Activated CD8-positive, alpha-beta memory T cell treated with anti-CD3 and anti-CD28 coated beads, Interleukin-2, amount 10 ng/mL, durations not matched to agents 7 days and 5 days (primary cell): ENCODE results near the gene USF3. TPM values are rescaled to one million over a fixed set of nuclear protein-coding genes. Genes with fewer than 3 reads are reported as not detected.

Source experiments
- ATAC-seq: fragments of 150-1000 bp; cut with Tn5 transposase; one replicate; pipeline ENCODE4 v1.10.0; 2021; ENCODE audit warnings: moderate library complexity
- CTCF ChIA-PET: fragments of 350-600 bp; sonication (Branson Sonifier 250); formaldehyde crosslinking; loops from one replicate; lab custom pipeline; 2021; ENCODE audit warnings: antibody characterized with exemption; lab: Charles Lee
- DNase-seq: peaks from one replicate; pipeline ENCODE4 v3.0.0-alpha.2; 2020
- H3K27ac Mint-ChIP-seq: one replicate; pipeline ENCODE4 v1.8.0; 2021; ENCODE audit warnings: mild to moderate bottlenecking, mixed read lengths
- H3K27me3 Mint-ChIP-seq: one replicate; pipeline ENCODE4 v1.8.0; 2021; ENCODE audit warnings: mixed read lengths
- H3K36me3 Mint-ChIP-seq: one replicate; pipeline ENCODE4 v1.8.0; 2021; ENCODE audit warnings: mild to moderate bottlenecking, mixed read lengths
- H3K4me1 Mint-ChIP-seq: one replicate; pipeline ENCODE4 v1.8.0; 2021; ENCODE audit warnings: mixed read lengths
- H3K4me3 Mint-ChIP-seq: one replicate; pipeline ENCODE4 v1.8.0; 2021; ENCODE audit warnings: mild to moderate bottlenecking, moderate library complexity, mixed read lengths
- H3K9me3 Mint-ChIP-seq: one replicate; pipeline ENCODE4 v1.8.0; 2022; ENCODE audit warnings: low read depth, mixed read lengths
- total RNA-seq, 2 experiments: library from RNA; stranded (reverse); gene quantifications; one replicate each; pipeline ENCODE4 v1.2.3, GENCODE V29; 2021

USF3 gene
- total RNA-seq, 2 experiments from 2014 or later = 14.5 to 15.2 TPM

DNA sequence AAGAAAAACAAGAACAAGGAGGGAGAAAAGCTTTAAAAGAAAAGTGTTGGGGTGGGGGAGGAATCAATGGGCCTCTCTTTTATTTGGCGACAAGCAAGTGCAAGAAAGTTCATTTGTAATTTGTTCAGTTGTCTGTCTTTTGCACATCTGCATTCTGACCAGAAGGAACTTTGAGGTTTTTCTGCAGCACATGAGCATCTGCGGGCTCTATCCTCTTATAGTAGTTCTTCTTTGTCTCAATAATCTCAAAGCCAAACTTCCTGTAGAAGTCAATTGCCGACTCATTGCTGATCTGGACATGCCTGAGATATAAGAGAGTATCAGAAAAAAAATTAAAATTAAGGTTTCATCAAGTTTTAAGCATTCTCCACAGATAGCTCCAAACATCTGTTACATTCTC is 25.2 kb upstream of the USF3 start:
- CTCF ChIA-PET = interaction anchor here (1.0 to 1.5 kb wide), 3 partner anchors 9 to 123 kb away, joined by 3 to 5 read pairs (median 3); no protein-coding TSS in a partner anchor

DNA sequence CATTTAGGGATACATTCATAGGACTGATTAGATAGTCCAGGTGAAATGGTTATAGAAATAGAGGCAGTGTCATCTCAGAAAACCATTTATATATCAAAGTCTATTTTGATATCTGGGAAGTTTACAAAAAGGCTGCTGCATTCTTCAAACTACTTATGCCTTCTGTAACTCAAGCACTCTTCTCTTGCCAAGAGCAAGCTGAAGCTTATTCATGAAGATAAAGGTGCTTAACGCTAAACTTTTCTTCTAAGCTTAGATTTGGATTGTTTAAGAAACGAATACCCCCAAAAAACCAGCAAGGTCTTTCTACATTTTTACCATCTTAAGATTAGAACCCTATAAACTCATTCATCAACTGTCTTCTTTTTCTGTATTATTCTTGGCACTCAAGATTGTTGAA is 23.3 kb upstream of the USF3 start:
- DNase-seq (no peak), ATAC-seq (no peak)
- no peaks in the 10 kb centered on the region for H3K27me3 Mint-ChIP-seq
- CTCF ChIA-PET = interaction anchor here (0.8 to 2.6 kb wide), 2 partner anchors 17 to 25 kb away, joined by 3 to 7 read pairs; no protein-coding TSS in a partner anchor
- H3K27ac Mint-ChIP-seq = no peak overlapping the region
- peaks cover 14% of the 10 kb centered on the region for H3K4me1 Mint-ChIP-seq
- peaks cover 46% of the 10 kb centered on the region for H3K36me3 Mint-ChIP-seq
- no peaks in the 10 kb centered on the region for H3K9me3 Mint-ChIP-seq
- no peak overlapping the region for H3K4me3 Mint-ChIP-seq

More for the DNA sequence above, 25.2 kb upstream of the USF3 start:
- ATAC-seq (no peak), DNase-seq (no peak)
- Mint-ChIP-seq H3K36me3 (peaks cover 42% of the 10 kb centered on the region), H3K4me1 (peaks cover 14% of the 10 kb centered on the region), H3K27ac (peak overlapping the region; percentile 47), H3K27me3 (no peaks in the 10 kb centered on the region), H3K9me3 (no peaks in the 10 kb centered on the region), H3K4me3 (no peak overlapping the region)

DNA sequence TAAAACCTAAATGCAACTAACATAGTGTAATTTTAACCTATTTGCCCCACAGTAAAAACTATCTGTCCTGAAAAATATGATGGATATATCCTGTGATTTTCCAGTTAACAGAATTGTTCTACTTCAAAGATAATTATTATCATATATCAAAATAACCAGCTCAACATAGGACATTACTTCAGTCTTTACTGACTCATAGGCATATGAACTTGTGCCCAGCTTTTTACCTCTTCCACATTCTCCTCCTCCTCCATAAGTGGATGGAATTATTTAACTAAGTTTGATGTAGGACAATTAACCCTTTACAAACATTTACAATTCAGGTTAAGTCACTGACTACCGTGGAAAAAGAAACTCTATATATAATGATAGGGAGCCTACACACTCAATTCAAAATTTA is 22.9 kb upstream of the USF3 start:
- H3K4me1 Mint-ChIP-seq = peaks cover 16% of the 10 kb centered on the region
- CTCF ChIA-PET = interaction anchor here (0.7 to 2.6 kb wide), 3 partner anchors 15 to 26 kb away, joined by 3 to 7 read pairs (median 3); no protein-coding TSS in a partner anchor
- no peaks in the 10 kb centered on the region for H3K9me3 Mint-ChIP-seq
- H3K36me3 Mint-ChIP-seq = peaks cover 45% of the 10 kb centered on the region
- no peak overlapping the region for H3K4me3 Mint-ChIP-seq
- ATAC-seq = no peak
- no peaks in the 10 kb centered on the region for H3K27me3 Mint-ChIP-seq
- DNase-seq = no peak
- no peak overlapping the region for H3K27ac Mint-ChIP-seq

DNA sequence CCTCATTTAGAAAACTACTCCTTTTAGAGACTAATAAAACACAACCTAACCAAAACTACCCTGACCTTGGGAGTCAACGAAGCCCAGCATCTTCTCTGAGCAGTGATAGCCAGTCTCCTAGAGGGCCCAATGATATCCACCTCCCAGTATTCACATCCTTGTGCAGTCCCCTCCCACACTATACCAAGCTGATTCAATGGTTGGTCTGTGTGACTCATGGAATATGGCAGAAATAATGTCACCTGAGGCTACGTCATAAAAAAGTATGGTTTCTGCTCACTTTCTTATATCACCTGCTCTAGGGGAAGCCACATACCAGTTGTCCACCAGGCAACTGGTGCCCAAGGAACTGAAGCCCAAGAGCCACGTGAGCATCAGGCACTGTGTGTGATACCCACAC is 21.4 kb upstream of the USF3 start:
- Mint-ChIP-seq H3K4me1 (peaks cover 18% of the 10 kb centered on the region), H3K9me3 (no peaks in the 10 kb centered on the region), H3K4me3 (no peak overlapping the region), H3K27ac (no peak overlapping the region), H3K27me3 (no peaks in the 10 kb centered on the region), H3K36me3 (peaks cover 42% of the 10 kb centered on the region)
- no peak for DNase-seq
- ATAC-seq = no peak
- CTCF ChIA-PET = interaction anchor here (1.2 to 2.6 kb wide), 3 partner anchors 18 to 27 kb away, joined by 3 to 7 read pairs (median 5); no protein-coding TSS in a partner anchor

DNA sequence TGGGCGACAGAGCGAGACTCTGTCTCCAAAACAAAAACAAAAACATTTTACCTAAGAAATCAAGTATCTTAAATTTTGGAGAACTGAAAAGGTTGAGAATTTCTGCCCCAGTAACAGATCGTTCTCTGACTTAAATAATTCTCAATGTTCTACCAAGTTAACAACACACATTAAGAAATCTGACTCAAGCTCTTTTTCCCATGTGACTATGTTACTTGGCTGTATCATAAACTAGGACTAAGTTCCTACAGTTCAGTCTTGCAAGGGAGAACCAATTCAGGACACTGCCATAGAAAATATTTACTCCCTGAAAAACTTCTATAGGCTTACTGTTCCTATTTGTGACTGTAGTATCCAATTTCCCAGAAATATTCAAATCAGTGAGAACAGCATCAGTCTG is 20.9 kb upstream of the USF3 start:
- no peaks in the 10 kb centered on the region for H3K9me3 Mint-ChIP-seq
- no peak for ATAC-seq
- no peak overlapping the region for H3K4me3 Mint-ChIP-seq
- no peak for DNase-seq
- H3K36me3 Mint-ChIP-seq = peaks cover 38% of the 10 kb centered on the region
- no peak overlapping the region for H3K27ac Mint-ChIP-seq
- H3K4me1 Mint-ChIP-seq = peaks cover 20% of the 10 kb centered on the region
- H3K27me3 Mint-ChIP-seq = peaks cover 3% of the 10 kb centered on the region
- CTCF ChIA-PET = interaction anchor here (0.8 to 1.3 kb wide), 2 partner anchors 10 to 28 kb away, joined by 3 to 5 read pairs; no protein-coding TSS in a partner anchor

DNA sequence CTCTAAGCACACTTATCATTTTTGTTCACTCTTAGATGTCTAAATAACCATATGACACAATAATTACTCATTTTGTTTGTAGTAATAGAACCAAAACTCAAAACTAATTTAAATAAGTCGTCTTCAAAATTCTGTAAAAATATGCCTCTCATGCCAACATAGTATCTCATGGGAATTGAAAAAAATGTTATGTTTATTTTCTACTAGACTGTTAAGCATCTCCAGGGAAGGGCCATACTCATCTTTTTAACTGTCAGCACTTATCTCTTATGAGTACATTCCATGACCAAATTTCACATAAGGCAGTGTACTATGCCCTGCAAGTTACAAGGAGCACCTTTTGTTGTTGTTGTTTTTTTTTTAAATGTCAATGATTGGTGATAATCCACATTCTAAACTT is 18.3 kb upstream of the USF3 start:
- CTCF ChIA-PET = interaction anchor here (1.0 to 1.3 kb wide), 3 partner anchors 15 to 173 kb away, joined by 3 to 4 read pairs (median 4); no protein-coding TSS in a partner anchor
- no peak overlapping the region for H3K4me3 Mint-ChIP-seq
- no peaks in the 10 kb centered on the region for H3K9me3 Mint-ChIP-seq
- peaks cover 12% of the 10 kb centered on the region for H3K4me1 Mint-ChIP-seq
- ATAC-seq (no peak), DNase-seq (no peak)
- H3K27me3 Mint-ChIP-seq = peaks cover 17% of the 10 kb centered on the region
- peaks cover 15% of the 10 kb centered on the region for H3K36me3 Mint-ChIP-seq
- no peak overlapping the region for H3K27ac Mint-ChIP-seq

DNA sequence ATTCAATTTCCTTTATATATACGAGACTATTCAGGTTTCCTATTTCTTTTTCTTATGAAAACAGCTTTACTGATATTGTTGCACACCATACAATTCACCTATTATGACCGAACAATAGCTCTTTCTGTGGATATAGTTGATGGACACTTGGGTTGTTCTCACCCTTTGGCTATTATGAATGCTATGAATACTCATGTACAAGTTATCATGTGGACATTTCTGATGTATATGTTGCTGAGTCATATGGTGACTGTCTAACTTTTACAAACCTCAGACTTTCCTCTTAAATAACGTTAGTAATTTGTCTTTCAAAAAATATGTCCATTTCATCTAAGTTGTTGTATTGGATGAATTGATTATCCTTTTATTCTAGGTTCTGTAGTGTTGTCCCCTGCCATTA is 15.7 kb upstream of the USF3 start:
- H3K27ac Mint-ChIP-seq = no peak overlapping the region
- peak; percentile 45 for ATAC-seq
- H3K27me3 Mint-ChIP-seq = peaks cover 33% of the 10 kb centered on the region

DNA sequence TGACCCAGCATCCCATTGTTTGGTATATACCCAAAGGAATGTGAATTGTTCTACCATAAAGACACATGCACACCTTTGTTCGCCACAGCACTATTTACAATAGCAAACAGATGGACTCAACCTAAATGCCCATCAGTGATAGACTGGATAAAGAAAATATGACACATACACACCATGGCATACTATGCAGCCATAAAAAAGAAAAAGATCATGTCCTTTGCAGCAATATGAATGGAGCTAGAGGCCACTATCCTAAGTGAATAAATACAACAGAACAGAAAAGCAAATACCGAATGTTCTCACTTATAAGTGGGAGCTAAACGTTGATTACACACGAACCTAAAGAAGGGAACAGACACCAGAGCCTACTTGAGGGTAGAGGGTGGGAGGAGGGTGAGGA is 11.4 kb upstream of the USF3 start:
- H3K36me3 Mint-ChIP-seq = no peaks in the 10 kb centered on the region
- H3K4me1 Mint-ChIP-seq = peaks cover 6% of the 10 kb centered on the region
- no peak for DNase-seq
- H3K4me3 Mint-ChIP-seq = no peak overlapping the region
- peaks cover 44% of the 10 kb centered on the region for H3K27me3 Mint-ChIP-seq
- no peak overlapping the region for H3K27ac Mint-ChIP-seq
- H3K9me3 Mint-ChIP-seq = no peaks in the 10 kb centered on the region
- no peak for ATAC-seq
- CTCF ChIA-PET = interaction anchor here (1.4 kb wide), 1 partner anchor 29 kb away, joined by 3 read pairs; no protein-coding TSS in a partner anchor

More for the DNA sequence above, 15.7 kb upstream of the USF3 start:
- Mint-ChIP-seq H3K36me3 (peaks cover 8% of the 10 kb centered on the region), H3K9me3 (no peaks in the 10 kb centered on the region), H3K4me1 (peaks cover 12% of the 10 kb centered on the region), H3K4me3 (no peak overlapping the region)
- CTCF ChIA-PET = interaction anchor here (0.6 to 1.4 kb wide), 5 partner anchors 9 to 19 kb away, joined by 3 to 8 read pairs (median 3); no protein-coding TSS in a partner anchor
- DNase-seq = no peak

DNA sequence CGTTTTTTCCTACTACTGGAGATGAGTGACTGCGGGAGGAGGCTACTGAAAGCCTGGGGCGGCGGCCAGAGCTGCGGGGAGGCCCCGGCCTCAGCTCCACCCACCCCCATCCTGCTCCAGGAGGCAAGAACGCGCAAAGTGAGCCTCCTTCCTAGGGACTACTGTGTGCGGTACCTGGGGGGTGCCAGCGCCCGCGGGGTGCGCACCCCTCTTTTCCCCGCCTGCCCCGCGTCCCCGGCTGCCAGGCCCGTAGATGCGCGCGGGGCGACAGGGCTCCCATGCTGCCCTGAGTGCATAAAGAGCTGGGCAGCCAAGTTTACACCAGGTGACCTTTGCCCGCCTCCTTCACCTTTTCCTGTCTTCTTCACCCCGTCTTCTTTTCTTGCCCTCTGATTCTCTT is 2.5 kb upstream of the USF3 start:
- peak overlapping the region; percentile 59 for H3K27ac Mint-ChIP-seq

DNA sequence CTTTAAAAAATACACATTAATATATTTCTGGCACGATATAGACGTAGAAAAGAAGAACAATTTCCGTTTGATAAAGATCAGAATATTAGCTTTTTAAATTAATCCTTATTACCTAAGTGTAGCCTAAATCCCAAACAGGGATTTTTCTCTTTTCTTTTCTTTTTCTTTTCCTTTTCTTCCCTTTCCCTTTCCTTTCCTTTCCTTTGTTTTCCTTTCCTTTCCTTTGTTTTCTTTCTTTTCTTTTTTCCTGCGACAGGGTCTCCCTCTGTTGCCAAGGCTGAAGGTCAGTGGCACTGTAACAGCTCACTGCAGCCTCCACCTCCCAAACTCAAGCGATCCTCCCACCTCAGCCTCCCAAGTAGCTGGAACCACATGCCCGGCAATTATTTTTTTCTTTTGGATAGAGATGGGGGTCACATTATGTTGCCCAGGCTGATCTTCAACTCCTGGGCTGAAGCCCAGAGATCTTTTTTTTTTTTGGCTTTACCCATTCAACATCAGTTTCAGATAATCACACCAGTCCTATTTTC is 1.8 kb upstream of the USF3 start:
- no peak for DNase-seq
- Mint-ChIP-seq H3K27ac (peak overlapping the region; percentile 35), H3K27me3 (no peaks in the 10 kb centered on the region), H3K36me3 (peaks cover 2% of the 10 kb centered on the region), H3K4me3 (no peak overlapping the region), H3K4me1 (peaks cover 16% of the 10 kb centered on the region), H3K9me3 (no peaks in the 10 kb centered on the region)
- CTCF ChIA-PET = interaction anchor here (1.2 to 2.0 kb wide), 5 partner anchors 15 to 121 kb away, joined by 3 to 8 read pairs (median 4); no protein-coding TSS in a partner anchor
- no peak for ATAC-seq

More for the DNA sequence above, 2.5 kb upstream of the USF3 start:
- H3K27me3 Mint-ChIP-seq = no peaks in the 10 kb centered on the region
- no peaks in the 10 kb centered on the region for H3K36me3 Mint-ChIP-seq
- no peak for DNase-seq
- CTCF ChIA-PET = interaction anchor here (1.2 to 2.0 kb wide), 5 partner anchors 14 to 122 kb away, joined by 3 to 8 read pairs (median 4); no protein-coding TSS in a partner anchor
- no peaks in the 10 kb centered on the region for H3K9me3 Mint-ChIP-seq
- peaks cover 14% of the 10 kb centered on the region for H3K4me1 Mint-ChIP-seq
- H3K4me3 Mint-ChIP-seq = peak overlapping the region; percentile 41
- ATAC-seq = no peak

DNA sequence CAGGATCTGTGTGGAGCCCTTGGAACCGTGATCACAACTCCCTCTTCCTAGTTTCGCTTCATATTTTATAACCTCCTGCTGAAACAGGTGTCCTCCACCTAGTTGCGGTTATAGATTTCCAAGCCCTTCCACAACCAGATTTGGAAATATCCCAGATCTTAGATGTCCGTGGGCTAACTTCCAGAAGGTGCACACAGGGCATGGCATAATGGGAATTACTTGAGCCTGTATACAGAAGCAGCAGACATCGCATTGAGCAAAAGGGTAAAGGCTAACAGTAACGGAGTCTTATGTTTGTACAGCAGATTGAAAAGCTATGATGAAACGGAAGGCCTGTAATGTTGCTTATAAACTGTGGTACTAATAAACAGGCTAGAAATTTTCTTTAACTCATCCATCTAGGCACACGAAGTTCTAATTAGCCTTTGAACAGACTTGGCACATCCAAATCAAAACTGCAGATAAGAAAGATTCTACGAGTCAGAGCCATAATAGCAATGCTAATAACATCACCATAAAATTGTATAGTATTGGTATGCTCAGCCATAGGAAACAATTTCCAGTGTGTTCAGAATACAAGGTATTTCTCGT is 1.2 kb upstream of the USF3 start:
- H3K27ac Mint-ChIP-seq = no peak overlapping the region
- DNase-seq (no peak), ATAC-seq (no peak)
- no peak overlapping the region for H3K4me3 Mint-ChIP-seq
- peaks cover 2% of the 10 kb centered on the region for H3K36me3 Mint-ChIP-seq
- H3K4me1 Mint-ChIP-seq = peaks cover 16% of the 10 kb centered on the region
- CTCF ChIA-PET = interaction anchor here (1.2 to 2.0 kb wide), 2 partner anchors 44 to 47 kb away, joined by 3 to 7 read pairs; no protein-coding TSS in a partner anchor
- H3K9me3 Mint-ChIP-seq = no peaks in the 10 kb centered on the region
- no peaks in the 10 kb centered on the region for H3K27me3 Mint-ChIP-seq

DNA sequence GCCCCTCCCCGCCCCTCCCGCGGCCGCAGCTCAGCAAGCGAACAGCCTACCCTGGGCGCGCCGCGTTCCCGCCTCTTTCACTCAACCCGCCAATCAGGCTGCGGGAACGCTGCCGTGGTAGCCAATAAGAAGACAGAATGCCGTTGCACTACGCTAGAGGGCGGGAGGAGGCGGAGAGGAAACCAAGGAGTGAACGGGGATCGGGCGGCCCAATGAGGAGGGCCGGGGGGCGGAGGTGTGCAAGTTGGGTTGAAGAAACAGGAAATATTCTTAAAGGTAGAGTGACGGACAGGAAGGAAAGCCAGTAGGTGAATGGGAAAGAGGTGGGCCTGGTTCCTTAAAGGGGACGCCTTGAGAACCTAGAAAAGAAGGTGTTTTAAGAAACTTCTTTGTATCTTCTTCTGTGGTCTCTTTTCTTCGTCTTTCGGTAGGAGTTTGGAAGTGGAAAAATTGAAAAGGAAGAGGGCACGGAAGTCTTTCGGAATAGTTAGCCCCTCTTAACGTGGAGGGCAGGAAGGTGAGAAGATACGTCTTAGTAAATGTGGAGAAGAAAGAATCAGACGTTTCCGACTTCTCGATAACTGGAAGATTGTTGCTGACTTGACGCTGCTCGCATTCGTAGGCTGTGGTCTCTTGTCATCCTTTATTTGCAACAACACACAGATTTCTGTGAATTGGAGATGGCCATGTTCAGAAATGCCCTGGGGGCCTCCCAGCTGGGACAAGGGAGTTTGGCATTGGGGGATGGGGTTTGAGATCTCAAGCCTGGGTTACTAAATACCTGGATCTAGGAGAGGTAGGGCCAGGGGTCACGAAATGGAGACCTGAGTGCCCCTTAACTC is 437 bp upstream of the USF3 start:
- Mint-ChIP-seq H3K4me1 (peaks cover 16% of the 10 kb centered on the region), H3K4me3 (no peak overlapping the region), H3K9me3 (no peaks in the 10 kb centered on the region), H3K27me3 (no peaks in the 10 kb centered on the region), H3K36me3 (peaks cover 2% of the 10 kb centered on the region), H3K27ac (no peak overlapping the region)
- peak; percentile 99 for DNase-seq
- peak; percentile 93 for ATAC-seq
- CTCF ChIA-PET = interaction anchor here (0.9 to 2.3 kb wide), 4 partner anchors 32 to 49 kb away, joined by 3 to 8 read pairs (median 4); partner anchors contain the start of gene NAA50

DNA sequence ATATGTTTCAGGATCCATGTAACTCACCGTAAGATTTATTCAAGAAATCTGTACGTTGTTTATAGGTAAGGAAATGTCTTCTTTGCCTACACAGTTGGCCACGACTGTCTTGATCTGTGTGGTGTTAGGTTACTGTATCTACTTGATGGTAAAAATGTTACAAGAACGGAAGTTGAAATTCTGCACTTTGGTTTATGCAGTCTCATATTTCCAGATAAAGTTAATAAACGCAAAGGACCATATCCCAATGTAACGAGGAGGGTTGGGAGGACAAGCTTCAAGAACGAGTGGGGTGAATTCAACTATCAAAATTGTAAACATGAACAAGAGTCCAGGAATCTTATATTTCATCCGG is 1.0 kb downstream of the USF3 start:
- Mint-ChIP-seq H3K4me1 (peaks cover 16% of the 10 kb centered on the region), H3K4me3 (peak overlapping the region; percentile 95), H3K36me3 (peaks cover 3% of the 10 kb centered on the region), H3K27ac (peak overlapping the region; percentile 99), H3K9me3 (no peaks in the 10 kb centered on the region), H3K27me3 (no peaks in the 10 kb centered on the region)
- ATAC-seq (no peak), DNase-seq (no peak)
- CTCF ChIA-PET = interaction anchor here (0.5 to 2.6 kb wide), 7 partner anchors 31 to 181 kb away, joined by 3 to 8 read pairs (median 4); partner anchors contain the start of genes NAA50 and SPICE1
